HEK293 (cell line): Measurements from ENCODE around the gene FHIT.

ENCODE experiments used
- CTCF ChIA-PET: fragments of 350-600 bp; formaldehyde crosslinking; extraction: SDS; loops from one replicate; lab custom pipeline; 2021; ENCODE audit warnings: antibody characterized with exemption; lab: Yijun Ruan, JAX
- POLR2A ChIA-PET: fragments of 300-600 bp; formaldehyde crosslinking; extraction: SDS; loops from one replicate; lab custom pipeline; 2020; ENCODE audit warnings: antibody characterized with exemption, inconsistent platforms; lab: Yijun Ruan, JAX
- H3K27ac ChIP-seq: fragments of 200-500 bp; sonication (Bioruptor generic); 2 replicates; pipeline ENCODE4 v1.5.1; 2014; ENCODE audit warnings: low read depth, low read length, control low read depth, inconsistent platforms; ENCODE audit errors: extremely low read depth
- H3K36me3 ChIP-seq, 2 experiments: fragments of 200-500 bp in 1 of 2; sonication (Bioruptor generic) in 1 of 2; 1 replicate in 1 of 2; 2 replicates in 1 of 2; pipeline ENCODE4 v1.5.1; 2014 to 2017; ENCODE audit warnings: inconsistent platforms in 2 of 2, low read length in 2 of 2; ENCODE audit not compliant: control insufficient read depth in 2 of 2, insufficient read depth in 1 of 2
- H3K4me1 ChIP-seq: fragments of 200-500 bp; sonication (Bioruptor generic); 2 replicates; pipeline ENCODE4 v1.5.1; 2014; ENCODE audit warnings: mild to moderate bottlenecking, low read length, inconsistent platforms; ENCODE audit not compliant: control insufficient read depth, insufficient read depth
- H3K4me3 ChIP-seq: 2 replicates; pipeline ENCODE4 v1.5.1; 2011; ENCODE audit warnings: low read depth, mild to moderate bottlenecking, control low read depth, low read length, moderate library complexity
- H3K9me3 ChIP-seq: fragments of 200-500 bp; sonication (Bioruptor generic); 2 replicates; pipeline ENCODE4 v1.5.1; 2014; ENCODE audit warnings: low read depth, low read length, inconsistent platforms; ENCODE audit not compliant: control insufficient read depth, insufficient read depth
- KLF9 ChIP-seq: fragments of 450-650 bp; formaldehyde crosslinking; IDR thresholded peaks from 2 replicates; pipeline ENCODE4 v1.5.1; 2016; ENCODE audit warnings: missing biosample characterization, missing genetic modification characterization, low read depth
- PRDM4 ChIP-seq: fragments of 450-650 bp; formaldehyde crosslinking; IDR thresholded peaks from 2 replicates; pipeline ENCODE4 v1.5.1; 2017; ENCODE audit warnings: missing biosample characterization, missing genetic modification characterization
- REPIN1 ChIP-seq: fragments of 450-650 bp; formaldehyde crosslinking; IDR thresholded peaks from 2 replicates; pipeline ENCODE4 v1.5.1; 2017; ENCODE audit warnings: missing biosample characterization, missing genetic modification characterization, low read depth
- ZBTB48 ChIP-seq: fragments of 450-650 bp; formaldehyde crosslinking; IDR thresholded peaks from 2 replicates; pipeline ENCODE4 v1.5.1; 2016; ENCODE audit warnings: missing biosample characterization, missing genetic modification characterization
- ZBTB8A ChIP-seq: fragments of 450-650 bp; formaldehyde crosslinking; IDR thresholded peaks from 2 replicates; pipeline ENCODE4 v1.5.1; 2016; ENCODE audit warnings: missing biosample characterization, missing genetic modification characterization
- ZFP3 ChIP-seq: fragments of 450-650 bp; formaldehyde crosslinking; IDR thresholded peaks from 2 replicates; pipeline ENCODE4 v1.5.1; 2016; ENCODE audit warnings: low read depth, missing biosample characterization, missing genetic modification characterization
- ZIC2 ChIP-seq: fragments of 450-650 bp; formaldehyde crosslinking; IDR thresholded peaks from 2 replicates; pipeline ENCODE4 v1.5.1; 2016; ENCODE audit warnings: missing biosample characterization, missing genetic modification characterization
- ZNF112 ChIP-seq: fragments of 450-650 bp; formaldehyde crosslinking; IDR thresholded peaks from 2 replicates; pipeline ENCODE4 v1.5.0; 2017; ENCODE audit warnings: missing biosample characterization, missing genetic modification characterization
- ZNF138 ChIP-seq: fragments of 450-650 bp; formaldehyde crosslinking; IDR thresholded peaks from 2 replicates; pipeline ENCODE4 v1.5.1; 2016; ENCODE audit warnings: missing biosample characterization, missing genetic modification characterization, borderline replicate concordance
- ZNF157 ChIP-seq: fragments of 450-650 bp; formaldehyde crosslinking; IDR thresholded peaks from 2 replicates; pipeline ENCODE4 v1.5.1; 2016; ENCODE audit warnings: missing biosample characterization, missing genetic modification characterization
- ZNF335 ChIP-seq: fragments of 450-650 bp; formaldehyde crosslinking; conservative IDR thresholded peaks from 2 replicates; pipeline ENCODE4 v1.5.1; 2016; ENCODE audit warnings: missing biosample characterization, missing genetic modification characterization
- ZNF423 ChIP-seq: fragments of 450-650 bp; formaldehyde crosslinking; IDR thresholded peaks from 2 replicates; pipeline ENCODE4 v1.5.1; 2016; ENCODE audit warnings: missing biosample characterization, missing genetic modification characterization
- ZNF473 ChIP-seq: fragments of 450-650 bp; formaldehyde crosslinking; IDR thresholded peaks from 2 replicates; pipeline ENCODE4 v1.5.1; 2017; ENCODE audit warnings: missing biosample characterization, missing genetic modification characterization
- ZNF48 ChIP-seq: fragments of 450-650 bp; formaldehyde crosslinking; IDR thresholded peaks from 2 replicates; pipeline ENCODE4 v1.5.1; 2016; ENCODE audit warnings: missing biosample characterization, missing genetic modification characterization
- ZNF488 ChIP-seq: fragments of 450-650 bp; formaldehyde crosslinking; IDR thresholded peaks from 2 replicates; pipeline ENCODE4 v1.5.1; 2016; ENCODE audit warnings: missing biosample characterization, missing genetic modification characterization
- ZNF555 ChIP-seq: fragments of 450-650 bp; formaldehyde crosslinking; conservative IDR thresholded peaks from 2 replicates; pipeline ENCODE4 v1.5.1; 2017; ENCODE audit warnings: missing biosample characterization, mild to moderate bottlenecking, missing genetic modification characterization, inconsistent platforms
- ZNF571 ChIP-seq: fragments of 450-650 bp; formaldehyde crosslinking; IDR thresholded peaks from 2 replicates; pipeline ENCODE4 v1.5.0; 2017; ENCODE audit warnings: missing biosample characterization, missing genetic modification characterization
- ZNF585B ChIP-seq: fragments of 450-650 bp; formaldehyde crosslinking; IDR thresholded peaks from 2 replicates; pipeline ENCODE4 v1.5.1; 2016; ENCODE audit warnings: missing biosample characterization, missing genetic modification characterization
- ZNF624 ChIP-seq: fragments of 450-650 bp; formaldehyde crosslinking; IDR thresholded peaks from 2 replicates; pipeline ENCODE4 v1.5.1; 2017; ENCODE audit warnings: missing biosample characterization, missing genetic modification characterization
- ZNF626 ChIP-seq: fragments of 450-650 bp; sonication (Bioruptor Pico); formaldehyde crosslinking; IDR thresholded peaks from 2 replicates; pipeline ENCODE4 v1.5.1; 2018; ENCODE audit warnings: missing biosample characterization, missing genetic modification characterization, inconsistent platforms
- ZNF629 ChIP-seq: fragments of 450-650 bp; formaldehyde crosslinking; IDR thresholded peaks from 2 replicates; pipeline ENCODE4 v1.5.1; 2017; ENCODE audit warnings: missing biosample characterization, missing genetic modification characterization
- ZNF76 ChIP-seq: fragments of 450-650 bp; formaldehyde crosslinking; IDR thresholded peaks from 2 replicates; pipeline ENCODE4; 2016; ENCODE audit warnings: low read depth, missing biosample characterization, missing genetic modification characterization, borderline replicate concordance
- ZNF768 ChIP-seq: fragments of 450-650 bp; formaldehyde crosslinking; IDR thresholded peaks from 2 replicates; pipeline ENCODE4 v1.5.1; 2018; ENCODE audit warnings: missing biosample characterization, mild to moderate bottlenecking, missing genetic modification characterization
- ZSCAN23 ChIP-seq: fragments of 450-650 bp; formaldehyde crosslinking; IDR thresholded peaks from 2 replicates; pipeline ENCODE4 v1.5.1; 2016; ENCODE audit warnings: missing biosample characterization, missing genetic modification characterization
- ZSCAN30 ChIP-seq: fragments of 450-650 bp; IDR thresholded peaks from 2 replicates; pipeline ENCODE4 v1.5.1; 2018; ENCODE audit warnings: missing biosample characterization, mild to moderate bottlenecking, missing genetic modification characterization, moderate library complexity
- TF ChIP-seq, protein P1 (sequence below): fragments of 450-650 bp; formaldehyde crosslinking; IDR thresholded peaks from 2 replicates; pipeline ENCODE4 v1.5.1; 2017; ENCODE audit warnings: missing biosample characterization, missing genetic modification characterization
- TF ChIP-seq, protein P2 (sequence below): fragments of 450-650 bp; formaldehyde crosslinking; IDR thresholded peaks from 2 replicates; pipeline ENCODE4 v1.5.1; 2016; ENCODE audit warnings: missing biosample characterization, missing genetic modification characterization
- TF ChIP-seq, protein P3 (sequence below): fragments of 450-650 bp; formaldehyde crosslinking; IDR thresholded peaks from 2 replicates; pipeline ENCODE4 v1.5.1; 2016; ENCODE audit warnings: missing biosample characterization, missing genetic modification characterization, low read depth

Gene FHIT

GRCh38 chr3:60175680-60176079, 1075.6 kb downstream of the FHIT start:
- Histone ChIP-seq H3K9me3 (no peaks in the 10 kb centered on the region), H3K4me3 (no peak overlapping the region), H3K27ac (no peak overlapping the region), H3K36me3 (no peaks in the 10 kb centered on the region), H3K4me1 (no peaks in the 10 kb centered on the region)
- ChIA-PET POLR2A (no interaction called here), CTCF (no interaction called here)
- no peak for TF ChIP-seq ZNF624 (tag by site-specific recombination)
- no peak for TF ChIP-seq ZNF555 (tag by site-specific recombination)
- no peak for TF ChIP-seq ZNF571
- TF ChIP-seq ZNF335: no peak
- TF ChIP-seq ZNF112 (tag by site-specific recombination): no peak
- TF ChIP-seq ZNF626 (tag by site-specific recombination): no peak
- TF ChIP-seq KLF9 (tag by site-specific recombination): no peak
- TF ChIP-seq ZNF423: no peak
- TF ChIP-seq ZNF138 (tag by site-specific recombination): no peak
- TF ChIP-seq, protein P1, sequence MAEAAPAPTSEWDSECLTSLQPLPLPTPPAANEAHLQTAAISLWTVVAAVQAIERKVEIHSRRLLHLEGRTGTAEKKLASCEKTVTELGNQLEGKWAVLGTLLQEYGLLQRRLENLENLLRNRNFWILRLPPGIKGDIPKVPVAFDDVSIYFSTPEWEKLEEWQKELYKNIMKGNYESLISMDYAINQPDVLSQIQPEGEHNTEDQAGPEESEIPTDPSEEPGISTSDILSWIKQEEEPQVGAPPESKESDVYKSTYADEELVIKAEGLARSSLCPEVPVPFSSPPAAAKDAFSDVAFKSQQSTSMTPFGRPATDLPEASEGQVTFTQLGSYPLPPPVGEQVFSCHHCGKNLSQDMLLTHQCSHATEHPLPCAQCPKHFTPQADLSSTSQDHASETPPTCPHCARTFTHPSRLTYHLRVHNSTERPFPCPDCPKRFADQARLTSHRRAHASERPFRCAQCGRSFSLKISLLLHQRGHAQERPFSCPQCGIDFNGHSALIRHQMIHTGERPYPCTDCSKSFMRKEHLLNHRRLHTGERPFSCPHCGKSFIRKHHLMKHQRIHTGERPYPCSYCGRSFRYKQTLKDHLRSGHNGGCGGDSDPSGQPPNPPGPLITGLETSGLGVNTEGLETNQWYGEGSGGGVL (tag by site-specific recombination): no peak
- TF ChIP-seq ZNF157 (tag by site-specific recombination): no peak
- no peak for TF ChIP-seq ZNF585B (tag by site-specific recombination)
- TF ChIP-seq ZFP3 (tag by site-specific recombination): no peak

DNA sequence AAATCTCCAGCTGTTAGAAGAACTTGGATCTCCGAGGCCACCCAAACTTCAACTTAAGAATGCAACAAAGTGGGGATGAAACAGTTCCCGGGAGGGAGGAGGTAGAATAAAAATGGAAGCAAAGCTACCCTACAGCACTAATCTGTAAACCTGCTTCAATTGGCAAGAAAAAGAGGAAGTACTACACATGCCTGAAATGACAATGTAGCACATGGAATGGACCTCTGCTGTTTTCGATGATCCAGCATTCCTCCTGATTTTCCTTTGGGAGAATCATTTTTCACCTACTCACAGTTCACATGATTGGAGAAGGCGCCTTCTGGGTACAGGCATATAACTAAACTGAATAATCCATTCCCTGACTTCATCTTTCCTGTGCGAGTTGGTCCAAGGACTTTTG, 1081.5 kb downstream of the FHIT start:
- TF ChIP-seq PRDM4 (tag by site-specific recombination) (no peak), ZNF335 (no peak), ZNF473 (tag by site-specific recombination) (no peak), ZBTB8A (tag by site-specific recombination) (no peak), ZNF48 (tag by site-specific recombination) (no peak), ZIC2 (no peak), REPIN1 (no peak), ZNF585B (tag by site-specific recombination) (no peak), ZSCAN23 (no peak), ZNF488 (tag by site-specific recombination) (no peak), ZNF629 (no peak), ZNF768 (tag by site-specific recombination) (no peak), ZSCAN30 (tag by site-specific recombination) (no peak), ZNF76 (tag by site-specific recombination) (no peak), ZBTB48 (tag by site-specific recombination) (no peak)
- TF ChIP-seq, protein P2, sequence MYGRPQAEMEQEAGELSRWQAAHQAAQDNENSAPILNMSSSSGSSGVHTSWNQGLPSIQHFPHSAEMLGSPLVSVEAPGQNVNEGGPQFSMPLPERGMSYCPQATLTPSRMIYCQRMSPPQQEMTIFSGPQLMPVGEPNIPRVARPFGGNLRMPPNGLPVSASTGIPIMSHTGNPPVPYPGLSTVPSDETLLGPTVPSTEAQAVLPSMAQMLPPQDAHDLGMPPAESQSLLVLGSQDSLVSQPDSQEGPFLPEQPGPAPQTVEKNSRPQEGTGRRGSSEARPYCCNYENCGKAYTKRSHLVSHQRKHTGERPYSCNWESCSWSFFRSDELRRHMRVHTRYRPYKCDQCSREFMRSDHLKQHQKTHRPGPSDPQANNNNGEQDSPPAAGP (tag by site-specific recombination): no peak
- TF ChIP-seq, protein P3, sequence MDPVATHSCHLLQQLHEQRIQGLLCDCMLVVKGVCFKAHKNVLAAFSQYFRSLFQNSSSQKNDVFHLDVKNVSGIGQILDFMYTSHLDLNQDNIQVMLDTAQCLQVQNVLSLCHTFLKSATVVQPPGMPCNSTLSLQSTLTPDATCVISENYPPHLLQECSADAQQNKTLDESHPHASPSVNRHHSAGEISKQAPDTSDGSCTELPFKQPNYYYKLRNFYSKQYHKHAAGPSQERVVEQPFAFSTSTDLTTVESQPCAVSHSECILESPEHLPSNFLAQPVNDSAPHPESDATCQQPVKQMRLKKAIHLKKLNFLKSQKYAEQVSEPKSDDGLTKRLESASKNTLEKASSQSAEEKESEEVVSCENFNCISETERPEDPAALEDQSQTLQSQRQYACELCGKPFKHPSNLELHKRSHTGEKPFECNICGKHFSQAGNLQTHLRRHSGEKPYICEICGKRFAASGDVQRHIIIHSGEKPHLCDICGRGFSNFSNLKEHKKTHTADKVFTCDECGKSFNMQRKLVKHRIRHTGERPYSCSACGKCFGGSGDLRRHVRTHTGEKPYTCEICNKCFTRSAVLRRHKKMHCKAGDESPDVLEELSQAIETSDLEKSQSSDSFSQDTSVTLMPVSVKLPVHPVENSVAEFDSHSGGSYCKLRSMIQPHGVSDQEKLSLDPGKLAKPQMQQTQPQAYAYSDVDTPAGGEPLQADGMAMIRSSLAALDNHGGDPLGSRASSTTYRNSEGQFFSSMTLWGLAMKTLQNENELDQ: no peak
- ChIA-PET CTCF (no interaction called here), POLR2A (no interaction called here)
- H3K27ac ChIP-seq: no peak overlapping the region
- H3K4me1 ChIP-seq: no peaks in the 10 kb centered on the region
- no peak overlapping the region for H3K4me3 ChIP-seq
- H3K36me3 ChIP-seq: no peaks in the 10 kb centered on the region
- H3K9me3 ChIP-seq: no peaks in the 10 kb centered on the region
